ENCODE results near the gene SNX21.

SNX21 gene

DNA sequence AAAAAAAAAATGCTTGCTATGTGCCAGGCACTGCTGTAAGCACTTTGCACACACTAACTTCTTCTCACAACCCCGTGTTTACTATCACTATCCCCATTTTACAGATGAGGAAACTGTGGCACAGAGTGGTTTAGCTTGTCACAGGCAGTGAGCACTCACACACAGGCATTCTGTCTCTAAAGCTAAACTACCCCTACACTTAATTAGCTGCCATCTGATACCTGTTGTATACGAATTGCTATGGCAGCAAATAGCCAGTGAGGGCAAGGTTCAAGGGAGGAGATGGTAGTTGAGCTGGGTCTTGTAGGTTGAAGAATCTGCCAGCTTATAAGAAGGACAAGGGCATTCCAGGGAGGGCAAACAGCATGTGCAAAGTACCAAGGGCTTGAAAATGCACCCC is 11.7 kb upstream of the SNX21 start:
- POLR2A ChIA-PET, result no interaction called here

DNA sequence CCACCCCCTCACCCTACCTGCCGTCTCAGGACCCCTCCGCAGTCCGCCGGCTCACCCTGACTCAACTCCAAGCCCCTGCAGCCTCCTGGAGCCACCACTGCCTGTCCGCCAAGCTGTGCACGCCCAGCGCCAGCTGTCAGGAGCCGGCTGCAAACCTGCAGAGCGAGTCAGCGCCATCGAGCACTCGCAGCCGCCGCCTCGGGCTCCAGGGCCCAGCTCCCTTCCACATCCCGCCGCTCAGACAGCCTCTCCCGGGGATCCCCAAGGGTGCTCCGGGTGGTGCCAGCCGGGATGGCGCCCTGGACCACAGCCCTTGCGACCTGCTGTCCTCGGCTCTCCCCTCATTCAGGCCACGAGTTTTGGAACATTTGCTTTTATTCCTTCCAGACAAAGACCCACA is 10.7 kb upstream of the SNX21 start:
- POLR2A ChIA-PET, result no interaction called here
- DNase-seq (ENCODE audit: extremely low spot score), result no peak
- TF ChIP-seq, protein P1, sequence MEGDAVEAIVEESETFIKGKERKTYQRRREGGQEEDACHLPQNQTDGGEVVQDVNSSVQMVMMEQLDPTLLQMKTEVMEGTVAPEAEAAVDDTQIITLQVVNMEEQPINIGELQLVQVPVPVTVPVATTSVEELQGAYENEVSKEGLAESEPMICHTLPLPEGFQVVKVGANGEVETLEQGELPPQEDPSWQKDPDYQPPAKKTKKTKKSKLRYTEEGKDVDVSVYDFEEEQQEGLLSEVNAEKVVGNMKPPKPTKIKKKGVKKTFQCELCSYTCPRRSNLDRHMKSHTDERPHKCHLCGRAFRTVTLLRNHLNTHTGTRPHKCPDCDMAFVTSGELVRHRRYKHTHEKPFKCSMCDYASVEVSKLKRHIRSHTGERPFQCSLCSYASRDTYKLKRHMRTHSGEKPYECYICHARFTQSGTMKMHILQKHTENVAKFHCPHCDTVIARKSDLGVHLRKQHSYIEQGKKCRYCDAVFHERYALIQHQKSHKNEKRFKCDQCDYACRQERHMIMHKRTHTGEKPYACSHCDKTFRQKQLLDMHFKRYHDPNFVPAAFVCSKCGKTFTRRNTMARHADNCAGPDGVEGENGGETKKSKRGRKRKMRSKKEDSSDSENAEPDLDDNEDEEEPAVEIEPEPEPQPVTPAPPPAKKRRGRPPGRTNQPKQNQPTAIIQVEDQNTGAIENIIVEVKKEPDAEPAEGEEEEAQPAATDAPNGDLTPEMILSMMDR (IDR thresholded peaks at IDR 0.05; ENCODE audit: control extremely low read depth, extremely low read depth, low read depth, missing control alignments), result no peak
- CTCF ChIA-PET, result interaction anchor here (1.1 to 1.3 kb wide), 2 partner anchors 23 to 140 kb away, joined by 3 to 6 read pairs; no protein-coding TSS in a partner anchor

More for the DNA sequence above, 11.7 kb upstream of the SNX21 start:
- TF ChIP-seq, protein P1 (IDR thresholded peaks at IDR 0.05; ENCODE audit: control extremely low read depth, extremely low read depth, low read depth, missing control alignments), result no peak
- DNase-seq (ENCODE audit: extremely low spot score), result no peak
- CTCF ChIA-PET, result interaction anchor here (1.1 to 1.5 kb wide), 4 partner anchors 20 to 165 kb away, joined by 3 to 6 read pairs (median 4); no protein-coding TSS in a partner anchor

DNA sequence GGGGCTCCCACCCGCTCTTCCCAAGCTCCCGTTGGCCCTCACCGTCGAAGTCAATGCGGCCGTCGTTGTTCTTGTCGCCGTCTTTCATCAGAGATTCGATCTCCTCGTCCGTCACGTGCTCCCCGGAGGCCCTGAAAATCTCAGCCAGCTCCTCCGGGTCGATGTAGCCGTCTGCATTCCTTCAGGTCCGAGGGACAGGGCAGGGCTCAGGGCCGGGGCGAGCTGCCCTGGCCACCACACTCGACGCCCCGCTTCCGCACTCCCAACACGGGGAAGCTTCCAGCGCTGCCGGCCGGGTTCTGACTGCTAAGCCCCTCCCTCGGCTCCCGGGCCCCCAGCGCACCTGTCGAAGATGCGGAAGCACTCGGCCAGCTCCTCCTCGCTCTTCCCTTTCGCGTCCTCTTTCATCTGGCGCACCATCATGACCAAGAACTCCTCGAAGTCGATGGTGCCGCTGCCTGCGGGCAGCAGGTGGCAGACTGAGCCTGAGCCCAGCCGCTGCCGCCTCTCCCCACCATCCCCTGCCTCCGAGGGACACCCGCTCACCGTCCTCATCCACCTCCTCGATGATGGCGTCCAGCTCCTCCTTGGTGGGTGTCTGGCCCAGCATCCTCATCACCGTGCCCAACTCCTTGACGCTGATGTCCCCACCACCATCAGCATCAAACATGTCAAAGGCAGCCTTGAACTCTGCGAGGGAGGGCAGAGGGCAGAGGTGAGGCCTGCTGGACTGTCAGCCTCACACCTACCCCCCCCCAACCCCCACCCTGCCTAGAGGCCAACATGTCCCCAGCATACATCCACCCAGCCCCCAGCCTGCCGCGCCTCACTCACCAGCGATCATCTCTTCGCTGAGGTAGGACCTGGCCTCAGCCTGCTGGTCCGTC is 9.4 kb upstream of the SNX21 start:
- CTCF ChIA-PET, result interaction anchor here (0.7 to 1.2 kb wide), 5 partner anchors 9 to 145 kb away, joined by 3 to 7 read pairs (median 3); partner anchors contain the start of gene SNX21
- TF ChIP-seq, protein P1 (IDR thresholded peaks at IDR 0.05; ENCODE audit: control extremely low read depth, extremely low read depth, low read depth, missing control alignments), result peak; percentile 53
- DNase-seq (ENCODE audit: extremely low spot score), result peak; percentile 65
- POLR2A ChIA-PET, result interaction anchor here (0.6 kb wide), 1 partner anchor 9 kb away, joined by 3 read pairs; the partner anchor contains the start of gene SNX21

DNA sequence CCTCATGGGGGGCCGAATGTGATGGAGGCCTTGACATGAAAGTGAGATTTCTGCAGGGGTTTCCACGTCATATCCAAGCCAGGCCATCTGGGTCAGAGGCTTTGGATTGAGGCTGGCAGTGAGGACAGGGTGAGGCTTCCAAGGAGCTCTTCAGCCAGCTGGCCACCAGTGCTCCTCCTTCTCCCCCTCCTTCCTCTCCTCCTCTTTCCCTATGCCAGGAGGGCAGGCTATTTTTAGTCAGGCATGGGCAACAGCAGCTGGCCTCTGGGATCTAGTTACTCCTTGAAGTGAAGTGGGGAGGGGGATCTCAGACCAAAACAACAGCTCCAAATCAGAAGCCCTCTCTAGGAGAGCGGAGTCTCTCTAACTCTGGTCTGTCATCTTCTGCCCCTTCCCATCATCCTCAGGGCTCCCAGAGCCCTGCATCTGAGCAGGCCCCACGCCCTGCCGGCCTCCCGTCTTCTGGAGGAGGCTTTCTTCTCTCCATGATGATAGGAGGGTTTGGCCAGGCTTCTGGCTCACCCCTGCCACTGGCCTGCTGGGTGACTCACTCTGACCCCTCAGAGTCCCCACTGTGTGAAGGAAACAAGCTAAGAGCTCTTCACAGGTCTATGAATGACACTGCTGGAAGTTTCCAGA is 7.1 kb upstream of the SNX21 start:
- POLR2A ChIA-PET, result interaction anchor here (0.5 to 0.6 kb wide), 2 partner anchors 57 to 144 kb away, joined by 5 to 6 read pairs; no protein-coding TSS in a partner anchor
- CTCF ChIA-PET, result interaction anchor here (1.4 kb wide), 1 partner anchor 22 kb away, joined by 3 read pairs; no protein-coding TSS in a partner anchor
- DNase-seq (ENCODE audit: extremely low spot score), result no peak
- TF ChIP-seq, protein P1 (IDR thresholded peaks at IDR 0.05; ENCODE audit: control extremely low read depth, extremely low read depth, low read depth, missing control alignments), result no peak

DNA sequence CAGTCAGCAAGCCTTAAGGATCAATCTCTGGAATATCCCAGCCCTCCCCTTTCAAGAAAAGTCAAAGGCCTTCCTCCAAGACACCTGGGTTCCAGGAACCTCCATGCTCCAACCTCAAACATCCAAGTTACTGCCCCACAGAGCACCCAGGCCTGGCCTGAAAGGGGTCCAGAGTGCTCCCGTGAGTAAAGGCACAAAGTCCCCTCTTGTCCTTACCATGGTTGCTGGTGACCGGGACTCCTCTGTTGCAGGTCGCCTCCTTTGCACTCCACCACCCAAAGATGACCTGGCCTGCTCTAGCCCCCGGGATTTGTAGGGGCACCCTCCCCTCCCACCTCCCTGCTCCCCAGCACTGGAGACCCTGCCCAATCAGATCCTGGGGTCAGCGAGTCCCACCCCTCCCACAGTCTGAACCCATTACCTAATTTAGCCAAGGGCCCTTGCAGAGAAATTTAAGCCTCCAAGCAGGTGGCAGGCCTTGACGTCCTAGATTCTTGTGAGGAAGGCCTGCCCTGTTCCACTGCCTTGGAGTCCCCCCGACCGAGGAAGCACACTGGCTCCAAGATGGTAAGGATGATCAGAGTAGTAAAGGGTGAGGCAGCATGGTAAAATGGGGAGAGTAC is 6.5 kb upstream of the SNX21 start, which contains the start of gene TNNC2:
Gene TNNC2 (minus strand): TSS at position 283 of the 623 bp plus-strand sequence. CDS start 64 bp downstream, at position 219.
- TF ChIP-seq, protein P1 (IDR thresholded peaks at IDR 0.05; ENCODE audit: control extremely low read depth, extremely low read depth, low read depth, missing control alignments), result no peak
- ChIA-PET CTCF (interaction anchor here (1.4 to 1.6 kb wide), 2 partner anchors 15 to 22 kb away, joined by 3 to 5 read pairs; no protein-coding TSS in a partner anchor), POLR2A (interaction anchor here (0.5 to 0.7 kb wide), 2 partner anchors 57 to 136 kb away, joined by 3 to 5 read pairs; no protein-coding TSS in a partner anchor)
- no peak for DNase-seq (ENCODE audit: extremely low spot score)
